Measurements from ENCODE around the gene MPC2.

The MPC2 gene

DNA sequence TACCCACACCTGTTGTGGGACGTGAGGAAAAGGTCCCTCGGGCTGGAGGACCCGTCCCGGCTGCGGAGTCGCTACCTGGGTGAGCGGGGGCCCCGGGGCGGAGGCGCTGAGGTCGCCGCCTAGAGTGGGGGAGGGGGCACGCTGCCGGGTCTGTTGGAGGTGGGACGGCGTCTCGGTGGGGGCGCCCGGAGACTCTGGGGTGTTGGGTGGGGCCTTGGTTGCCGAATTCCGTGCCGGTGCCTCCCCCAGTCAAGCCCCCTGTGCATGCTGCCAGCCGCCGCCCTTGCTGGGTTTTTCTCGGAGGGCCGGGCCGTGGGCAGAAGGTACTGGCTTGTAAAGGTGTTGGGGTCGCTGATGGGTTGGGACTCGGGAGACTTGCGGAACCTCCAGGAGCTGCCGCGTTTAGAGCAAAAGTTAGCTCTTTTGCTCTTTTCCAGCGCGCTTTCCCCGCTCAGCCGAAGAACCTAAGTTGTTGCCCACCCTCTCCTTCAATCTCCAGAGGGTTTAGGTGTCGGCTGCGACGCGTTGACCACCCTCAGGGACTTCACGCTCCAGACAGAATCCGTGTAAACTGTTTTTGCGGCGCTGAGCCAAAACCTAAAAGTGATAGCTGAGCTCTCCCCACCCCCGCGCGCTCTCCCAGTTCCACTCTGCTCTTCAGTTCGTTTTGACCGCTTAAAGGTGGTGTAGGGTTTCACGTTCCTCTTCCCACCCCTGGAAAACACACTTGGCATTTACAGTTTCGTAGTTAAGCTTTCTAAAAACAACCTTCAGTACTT lies at the start of gene MPC2:
Gene MPC2, minus strand, starts transcription at position 143 of the 779 bp plus-strand sequence. CDS start 1,231 bp downstream, outside the sequence.
- peak; percentile 68 for DNase-seq

DNA sequence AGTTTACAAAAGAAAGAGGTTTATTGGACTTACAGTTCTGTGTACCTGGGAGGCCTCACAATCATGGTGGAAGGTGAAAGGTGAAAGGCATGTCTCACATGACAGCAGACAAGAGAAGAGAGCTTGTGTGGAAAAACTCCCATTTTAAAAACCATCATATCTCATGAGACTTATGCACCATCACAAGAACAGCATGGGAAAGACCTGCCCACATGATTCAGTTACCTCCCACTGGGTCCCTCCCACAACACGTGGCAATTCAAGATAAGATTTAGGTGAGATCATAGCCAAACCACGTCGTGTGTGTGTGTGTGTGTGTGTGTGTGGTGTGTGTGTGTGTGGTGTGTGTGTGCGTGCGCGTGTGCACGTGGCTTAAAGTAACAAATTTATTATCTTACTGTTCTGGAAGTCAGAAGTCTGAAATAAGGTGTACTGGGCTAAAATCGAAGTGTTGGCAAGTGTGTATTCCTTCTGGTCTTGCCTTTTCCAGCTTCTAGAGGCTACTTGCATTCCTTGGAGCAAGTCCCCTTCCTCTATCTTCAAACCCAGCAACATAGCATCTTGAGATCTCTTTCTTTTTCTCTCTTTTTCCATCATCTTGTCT lies 48.1 kb upstream of the MPC2 start:
- DNase-seq: no peak

DNA sequence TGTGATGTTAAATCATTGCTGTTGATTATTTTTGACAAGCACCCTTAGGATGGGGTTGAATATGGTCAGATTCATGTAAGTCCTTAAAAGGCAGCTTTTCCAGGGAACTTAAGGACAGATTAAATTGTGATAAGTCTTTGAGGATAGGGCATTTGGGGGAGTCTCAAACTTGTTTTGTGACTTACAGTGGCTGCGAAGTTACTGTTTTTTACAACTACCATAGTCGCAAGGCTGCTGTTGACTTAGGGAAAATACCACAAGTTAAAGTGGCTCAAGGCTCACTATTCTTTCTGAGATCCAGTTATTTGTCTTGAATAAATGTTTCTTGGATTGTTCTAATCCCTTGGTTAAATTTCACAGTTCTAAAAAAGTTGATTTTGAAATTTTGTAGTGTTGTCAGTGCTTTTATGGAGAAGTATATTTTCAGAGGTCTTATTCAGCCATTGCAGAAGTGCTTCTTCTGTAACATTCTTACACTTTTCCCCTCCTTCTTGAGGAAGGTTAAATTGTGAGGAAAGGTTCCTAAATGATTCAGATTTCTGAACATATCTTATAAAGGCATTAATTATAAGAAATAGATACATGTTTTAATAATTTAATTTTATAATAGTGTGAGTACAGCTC lies 47.0 kb upstream of the MPC2 start:
- DNase-seq: no peak

DNA sequence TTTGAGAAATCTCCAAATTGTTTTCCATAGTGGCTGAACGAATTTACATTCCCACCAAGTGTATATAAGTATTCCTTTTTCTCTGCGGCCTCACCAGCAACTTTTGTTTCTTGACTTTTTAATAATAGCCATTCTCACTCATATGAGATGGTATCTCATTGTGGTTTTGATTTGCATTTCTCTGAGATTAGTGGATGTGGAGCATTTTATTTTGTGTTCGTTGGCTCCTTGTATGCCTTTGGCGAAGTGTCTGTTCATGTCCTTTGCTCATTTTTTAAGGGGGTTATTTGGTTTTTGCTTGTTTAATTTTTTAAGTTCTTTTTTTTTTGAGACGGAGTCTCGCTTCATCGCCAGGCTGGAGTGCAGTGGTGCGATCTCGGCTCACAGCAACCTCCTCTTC lies 45.1 kb upstream of the MPC2 start:
- DNase-seq: no peak

DNA sequence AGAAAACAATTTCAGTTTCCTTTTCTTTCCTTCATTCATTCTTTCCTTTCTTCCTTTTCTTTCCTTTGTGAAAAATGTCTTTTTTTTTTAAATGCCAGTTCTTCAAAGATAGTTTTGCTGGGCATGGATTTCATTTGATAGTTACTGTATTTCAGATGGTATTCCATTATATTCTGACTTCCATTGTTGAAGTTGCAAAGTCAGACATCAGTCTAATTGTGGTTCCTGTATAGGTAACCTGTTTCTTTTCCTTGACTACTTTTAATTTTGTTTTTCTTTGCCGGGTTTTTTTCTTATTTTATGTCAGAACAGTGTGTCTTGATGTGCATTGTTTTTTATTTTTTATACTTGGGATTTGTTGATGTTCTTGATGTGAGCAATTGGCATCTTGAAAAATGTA lies 40.4 kb upstream of the MPC2 start:
- no peak for DNase-seq

DNA sequence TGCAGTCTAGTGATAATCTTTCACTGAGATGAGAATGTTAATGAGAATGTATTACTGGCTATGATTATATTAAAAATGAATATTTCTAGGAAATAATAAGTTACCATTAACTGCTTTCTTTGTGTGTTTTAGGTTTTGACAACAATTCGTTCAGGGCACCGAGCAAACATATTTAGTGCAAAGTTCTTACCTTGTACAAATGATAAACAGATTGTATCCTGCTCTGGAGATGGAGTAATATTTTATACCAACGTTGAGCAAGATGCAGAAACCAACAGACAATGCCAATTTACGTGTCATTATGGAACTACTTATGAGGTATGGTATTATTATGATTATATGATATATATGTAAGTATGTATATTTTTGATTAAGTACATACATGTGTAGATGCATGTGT lies 37.8 kb upstream of the MPC2 start:
- DNase-seq: no peak

DNA sequence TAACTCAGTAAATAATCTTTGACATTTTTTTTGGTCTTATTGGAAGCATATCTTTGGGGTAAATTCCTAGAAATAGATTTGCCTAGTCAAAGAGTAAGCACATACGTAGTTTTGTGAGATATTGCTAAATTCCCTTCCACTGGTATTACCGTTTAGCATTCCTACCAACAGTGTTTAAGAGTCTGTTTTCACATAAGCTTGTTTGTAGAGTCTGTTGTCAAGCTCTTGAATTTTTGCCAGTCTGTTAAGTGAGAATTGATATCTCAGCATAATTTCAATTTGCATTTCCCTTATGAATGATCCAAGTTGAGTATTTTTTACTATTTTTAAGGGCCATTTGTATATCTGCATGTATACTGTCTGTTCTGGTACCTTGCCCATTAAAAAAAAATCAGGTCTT lies 37.0 kb upstream of the MPC2 start:
- no peak for DNase-seq

DNA sequence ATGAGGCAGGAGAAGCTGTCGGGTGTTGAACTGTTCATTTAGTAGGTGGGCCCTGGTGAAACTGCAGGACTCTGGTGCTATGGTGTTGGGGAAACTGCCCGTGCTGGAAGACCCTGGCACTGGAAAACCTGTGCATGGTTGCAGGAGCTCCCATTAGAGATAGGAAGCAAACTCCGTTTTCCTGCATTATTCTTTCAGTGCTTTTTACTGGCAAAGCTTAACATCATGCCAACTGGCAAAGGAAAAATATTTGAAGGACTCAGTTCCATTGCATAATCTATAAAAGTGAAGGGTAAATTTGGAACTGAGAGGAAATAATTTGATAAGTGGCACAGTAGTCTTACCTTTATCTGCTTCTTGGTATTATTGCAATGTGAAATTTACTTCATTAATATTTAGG lies 31.7 kb upstream of the MPC2 start:
- no peak for DNase-seq

DNA sequence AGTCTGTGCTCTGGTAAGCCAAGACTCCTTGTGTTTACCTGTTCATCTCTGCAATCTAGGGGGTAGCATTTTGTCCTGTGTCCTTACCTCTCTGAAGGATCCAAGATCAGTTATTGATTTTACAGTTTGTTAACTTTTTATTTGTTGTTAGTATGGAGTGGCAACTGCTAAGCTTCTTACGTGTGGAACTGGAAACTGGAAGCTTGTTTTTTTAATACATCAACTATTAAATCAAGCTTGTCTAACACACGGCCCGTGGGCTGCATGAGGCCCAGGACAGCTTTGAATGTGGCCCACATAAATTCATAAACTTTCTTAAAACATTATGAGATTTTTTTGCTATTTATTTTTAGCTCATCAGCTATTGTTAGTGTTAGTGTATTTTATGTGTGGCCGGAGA lies 29.2 kb upstream of the MPC2 start:
- no peak for DNase-seq

DNA sequence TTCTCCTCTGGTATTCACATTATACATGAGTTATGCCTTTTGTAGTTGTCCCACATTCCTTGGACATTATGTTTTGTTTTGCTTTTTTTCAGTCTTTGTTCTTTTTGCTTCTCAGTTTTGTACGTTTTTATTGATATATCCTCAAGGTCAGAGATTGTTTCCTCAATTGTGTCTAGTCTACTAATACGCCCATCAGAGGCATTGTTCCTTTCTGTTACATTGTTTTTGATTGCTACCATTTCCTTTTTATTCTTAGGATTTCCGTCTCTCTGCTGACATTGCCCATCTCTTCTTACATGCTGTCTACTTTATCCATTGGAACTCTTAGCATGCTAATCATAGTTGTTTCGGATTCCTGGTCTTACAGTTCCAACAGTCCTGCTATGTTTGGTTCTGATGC lies 27.8 kb upstream of the MPC2 start:
- no peak for DNase-seq

DNA sequence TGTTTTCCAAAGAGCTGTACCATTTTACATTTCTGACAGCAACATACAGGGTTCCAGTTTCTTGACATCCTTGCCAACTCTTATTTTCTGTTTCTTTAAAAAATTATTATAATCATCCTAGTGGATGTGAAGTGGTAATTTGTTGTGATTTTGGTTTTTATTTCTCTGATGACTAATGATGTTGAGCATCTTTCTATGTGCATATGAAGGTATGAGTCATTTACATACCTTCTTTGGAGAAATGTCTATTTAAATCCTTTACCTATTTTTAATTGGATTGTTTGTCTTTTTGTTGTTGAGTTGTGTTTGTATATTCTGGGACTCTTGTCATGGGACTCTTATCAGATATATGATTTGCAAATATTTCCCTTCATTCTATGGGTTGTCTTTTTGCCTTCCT lies 20.8 kb upstream of the MPC2 start:
- no peak for DNase-seq

DNA sequence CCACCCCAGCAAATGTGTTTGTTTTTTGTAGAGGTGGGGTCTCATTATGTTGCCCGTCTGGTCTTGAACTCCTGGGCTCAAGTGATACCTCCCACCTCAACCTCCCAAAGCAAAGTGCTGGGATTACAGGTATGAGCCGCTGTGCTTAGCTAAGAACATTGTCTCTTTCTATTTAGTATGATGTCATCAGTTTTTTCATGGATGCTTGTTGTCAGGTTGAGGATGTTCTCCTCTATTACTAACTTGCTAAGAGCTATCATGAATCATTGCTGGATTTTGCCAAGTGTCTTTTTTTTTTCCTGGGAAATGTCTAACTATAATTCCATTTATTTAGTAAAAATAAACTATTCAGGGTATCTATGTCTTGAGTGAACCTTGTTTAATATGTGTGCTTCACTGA lies 19.0 kb upstream of the MPC2 start:
- DNase-seq: no peak

DNA sequence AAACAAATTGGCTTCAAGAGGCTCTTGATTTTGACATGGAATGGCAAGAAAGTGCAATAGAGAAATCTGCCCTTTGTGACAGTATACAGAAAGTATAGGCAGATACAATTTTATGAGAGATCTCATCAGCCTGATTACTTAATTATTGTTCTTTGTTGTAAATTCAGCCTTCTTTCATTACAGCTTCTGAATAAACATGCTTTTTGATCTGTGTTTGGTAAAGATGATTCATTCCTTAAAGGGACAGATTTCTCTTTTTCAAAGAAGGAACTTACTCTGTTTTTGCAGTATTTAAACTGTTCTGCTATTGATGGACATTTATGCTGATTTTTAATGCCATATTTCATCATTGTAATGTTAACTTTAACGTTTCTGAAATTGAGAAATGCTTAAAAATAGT lies 13.7 kb upstream of the MPC2 start:
- no peak for DNase-seq

DNA sequence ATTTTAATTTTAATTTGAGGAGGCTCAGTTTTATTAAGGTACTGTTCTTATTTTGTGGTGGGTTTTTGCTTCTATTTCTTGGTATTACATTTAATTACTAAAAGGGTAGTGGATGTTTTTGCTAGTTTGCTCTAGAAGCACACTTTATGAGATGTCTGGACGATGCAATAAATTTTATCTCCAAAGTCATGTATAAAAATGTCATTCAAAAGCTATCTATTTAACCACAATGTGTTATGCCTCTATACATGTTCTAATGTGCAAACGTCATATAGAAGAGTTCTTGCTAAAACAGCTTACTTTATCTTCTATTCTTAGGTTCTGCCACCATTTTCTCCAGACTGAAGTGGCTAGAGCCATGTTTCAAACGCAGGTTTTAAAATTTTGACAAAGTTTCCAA lies 12.9 kb upstream of the MPC2 start:
- no peak for DNase-seq

DNA sequence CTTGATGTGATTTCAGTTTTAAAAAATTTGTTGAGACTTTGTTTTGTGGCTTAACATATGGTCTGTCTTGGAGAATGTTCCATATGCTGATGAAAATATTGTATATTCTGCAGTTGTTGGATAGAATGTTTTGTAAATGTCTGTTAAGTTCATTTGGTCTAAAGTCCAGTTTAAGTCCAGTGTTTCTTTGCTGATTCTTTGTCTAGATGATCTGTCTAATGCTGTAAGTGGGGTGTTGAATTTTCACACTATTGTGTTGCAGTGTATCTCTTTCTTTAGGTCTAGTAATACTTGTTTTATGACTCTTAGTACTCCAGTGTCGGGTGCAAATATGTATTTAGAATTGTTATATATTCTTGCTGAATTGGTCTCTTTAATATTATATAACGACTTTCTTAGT lies 10.9 kb upstream of the MPC2 start:
- no peak for DNase-seq

DNA sequence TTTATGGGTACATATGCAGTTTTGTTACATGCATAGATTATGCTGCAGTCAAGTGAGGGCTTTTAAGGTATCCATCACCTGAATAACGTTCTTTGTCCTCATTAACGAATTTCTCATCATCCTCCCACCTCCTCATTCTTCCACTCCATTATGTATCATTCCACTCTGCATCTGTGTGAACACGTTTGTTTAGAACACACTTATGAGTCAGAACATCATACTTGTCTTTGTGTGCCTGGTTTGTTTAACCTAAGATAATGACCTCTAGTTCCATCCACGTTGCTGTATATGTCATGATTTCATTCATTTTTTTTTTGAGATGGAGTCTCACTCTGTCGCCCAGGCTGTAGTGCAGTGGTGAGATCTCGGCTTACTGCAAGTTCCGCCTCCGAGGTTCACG lies 6.7 kb upstream of the MPC2 start:
- DNase-seq: no peak

DNA sequence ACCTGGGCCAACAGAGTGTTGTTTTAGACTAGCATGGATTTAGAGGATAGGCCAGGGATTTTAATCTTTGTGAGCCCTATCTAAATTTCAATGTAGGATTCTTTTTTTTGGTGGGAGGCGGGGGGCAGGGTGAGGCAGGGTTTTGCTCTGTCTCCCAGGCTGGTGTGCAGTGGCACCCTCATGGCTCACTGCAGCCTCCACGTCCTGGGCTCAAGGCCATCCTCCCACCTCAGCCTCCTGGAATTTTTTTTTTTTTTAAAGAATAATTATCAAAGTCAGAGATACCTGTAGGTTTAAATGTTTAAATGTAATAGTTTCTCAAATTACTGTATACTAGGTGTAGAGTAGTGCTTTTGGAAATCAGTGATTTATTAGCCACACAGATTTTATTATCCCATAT lies 3.4 kb upstream of the MPC2 start:
- DNase-seq: no peak

DNA sequence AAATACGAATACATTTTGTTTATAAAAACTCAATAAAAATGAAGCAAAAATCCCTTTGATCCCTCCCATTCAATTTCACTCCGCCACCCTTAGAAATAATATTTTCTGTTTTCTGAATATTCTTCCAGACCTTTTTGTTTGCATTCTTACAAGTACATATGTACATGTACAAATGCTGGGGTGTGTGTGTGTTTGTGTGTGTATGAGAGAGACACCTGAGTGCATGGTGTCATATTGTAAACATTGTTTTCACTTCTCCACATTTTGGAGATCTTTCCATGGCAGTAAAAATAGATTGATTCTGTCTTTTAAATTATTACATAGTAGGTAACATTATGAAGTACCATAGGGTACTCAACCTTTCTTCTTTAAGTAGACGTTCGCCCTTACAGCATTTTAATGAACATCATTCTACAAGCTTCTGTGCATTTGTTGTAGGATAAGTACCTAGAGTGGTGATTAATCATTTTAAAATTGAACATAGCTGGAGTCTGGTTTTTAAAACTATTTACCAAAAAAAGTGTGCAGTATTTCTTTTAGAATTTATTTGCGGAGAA lies 1.3 kb upstream of the MPC2 start:
- no peak for DNase-seq

DNA sequence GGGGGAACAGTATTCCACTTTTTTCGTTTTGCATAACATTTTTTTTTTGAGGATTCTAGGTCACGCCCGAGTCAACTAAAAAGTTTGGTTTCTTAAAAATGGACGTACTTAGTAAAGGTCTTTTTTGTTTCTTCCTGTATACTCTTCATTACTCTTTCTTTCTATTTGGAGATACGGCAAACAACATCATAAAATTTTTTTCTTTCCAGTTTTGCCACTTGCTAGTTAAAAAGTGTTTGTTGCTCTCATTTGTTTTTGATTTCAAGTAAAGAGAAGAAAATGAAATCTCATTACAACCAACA lies 788 bp upstream of the MPC2 start:
- no peak for DNase-seq

DNA sequence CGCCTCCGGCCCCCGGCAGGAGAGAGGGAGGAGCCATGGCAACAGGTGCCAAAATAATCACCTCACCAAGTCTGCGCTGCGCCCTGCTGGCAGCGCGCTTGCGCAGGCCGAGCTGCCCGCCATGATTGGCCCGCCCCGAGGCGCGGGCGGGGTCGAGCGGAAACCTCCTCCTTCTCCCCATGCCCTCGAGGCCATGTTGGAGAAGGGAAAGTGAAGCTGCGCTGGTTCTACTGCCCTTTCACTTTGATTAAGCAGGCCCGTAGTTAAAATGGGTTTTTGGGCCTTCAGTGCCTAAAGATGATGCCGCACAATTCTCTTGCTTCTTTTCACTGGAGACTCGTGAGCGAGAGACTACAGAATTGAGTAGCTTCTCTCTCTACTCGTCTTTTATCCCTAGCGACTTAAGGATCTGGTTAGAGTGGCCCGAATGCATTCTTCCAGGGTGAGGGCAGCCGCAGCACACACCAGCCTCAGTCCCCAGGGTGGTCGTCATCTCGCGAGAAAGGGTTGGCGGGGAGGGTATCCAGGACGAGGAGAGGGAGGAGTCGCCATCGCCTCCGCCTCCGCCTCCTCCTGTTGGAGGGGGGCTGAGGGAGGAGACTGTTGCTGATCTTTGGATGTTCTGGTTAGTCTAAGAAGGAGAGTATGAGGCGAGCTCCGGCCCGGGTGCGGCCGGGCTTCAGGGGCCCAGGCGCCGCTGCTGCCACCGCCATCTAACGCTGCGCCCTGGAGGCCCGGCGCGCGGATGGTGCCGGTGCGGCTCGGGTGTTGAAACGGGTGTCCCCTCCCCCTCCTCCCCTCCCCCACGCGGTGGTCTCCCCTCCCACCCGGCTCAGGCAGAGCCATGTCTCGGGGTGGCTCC lies 573 bp downstream of the MPC2 start, which contains the start of gene DCAF6:
Gene DCAF6, plus strand, starts transcription at position 616 of the 862 bp plus-strand sequence. Its CDS starts 229 bp downstream, at position 845.
- peak; percentile 99 for DNase-seq

DNA sequence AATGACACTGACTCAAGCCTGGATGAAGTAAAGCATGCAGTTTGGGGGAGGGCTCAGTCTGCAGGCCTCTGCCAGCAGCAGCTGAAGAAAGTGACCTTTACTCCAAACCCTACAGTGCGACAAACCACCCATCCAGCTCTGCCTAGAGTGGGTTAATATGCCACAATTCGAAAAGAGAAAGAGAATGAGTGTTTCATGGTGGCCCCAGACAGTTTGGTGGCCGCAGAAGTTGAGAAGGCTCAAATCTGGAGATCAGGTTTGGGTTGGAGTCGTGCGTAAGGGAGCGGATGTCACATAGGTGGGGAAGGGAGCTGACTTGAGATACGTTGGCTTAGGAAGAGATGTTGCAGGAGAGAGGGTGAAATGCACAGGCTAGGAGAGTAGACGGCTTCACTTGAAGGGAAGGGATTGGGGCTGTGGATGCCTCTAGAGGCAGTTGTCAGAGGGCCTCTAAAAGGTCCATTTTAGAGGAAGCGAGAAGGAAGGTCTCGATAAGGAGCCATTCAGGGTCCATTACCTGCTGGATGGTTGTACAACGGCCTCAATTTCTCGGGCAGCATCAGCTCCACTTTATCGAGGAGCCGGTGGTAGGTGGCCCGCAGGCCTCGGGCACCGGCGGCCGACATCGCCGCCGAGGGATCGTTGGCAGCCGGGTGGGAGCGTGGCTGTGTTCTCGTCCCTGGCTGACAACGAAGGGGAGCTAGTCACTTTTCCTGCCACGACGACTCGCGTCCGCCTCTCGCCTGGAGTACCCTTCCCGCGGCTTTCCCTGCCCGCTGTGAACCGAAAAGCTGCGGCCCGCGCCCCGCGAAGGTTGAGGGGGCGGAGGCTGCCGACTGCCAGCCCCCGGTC lies 1.4 kb downstream of the MPC2 start:
- peak; percentile 43 for DNase-seq
